ENCODE results near the gene SLC8A3. TPM values are rescaled to one million over a fixed set of nuclear protein-coding genes. Genes with fewer than 3 reads are reported as not detected.

Gene SLC8A3
- total RNA-seq, 1 experiment from 2014 or later = not detected

- CTCF ChIA-PET = no interaction called here
- no peaks in the 10 kb centered on the region for H3K9me3 ChIP-seq (ENCODE audit: control insufficient read depth, insufficient read depth, low read depth, low read length)
- TF ChIP-seq, protein P1, sequence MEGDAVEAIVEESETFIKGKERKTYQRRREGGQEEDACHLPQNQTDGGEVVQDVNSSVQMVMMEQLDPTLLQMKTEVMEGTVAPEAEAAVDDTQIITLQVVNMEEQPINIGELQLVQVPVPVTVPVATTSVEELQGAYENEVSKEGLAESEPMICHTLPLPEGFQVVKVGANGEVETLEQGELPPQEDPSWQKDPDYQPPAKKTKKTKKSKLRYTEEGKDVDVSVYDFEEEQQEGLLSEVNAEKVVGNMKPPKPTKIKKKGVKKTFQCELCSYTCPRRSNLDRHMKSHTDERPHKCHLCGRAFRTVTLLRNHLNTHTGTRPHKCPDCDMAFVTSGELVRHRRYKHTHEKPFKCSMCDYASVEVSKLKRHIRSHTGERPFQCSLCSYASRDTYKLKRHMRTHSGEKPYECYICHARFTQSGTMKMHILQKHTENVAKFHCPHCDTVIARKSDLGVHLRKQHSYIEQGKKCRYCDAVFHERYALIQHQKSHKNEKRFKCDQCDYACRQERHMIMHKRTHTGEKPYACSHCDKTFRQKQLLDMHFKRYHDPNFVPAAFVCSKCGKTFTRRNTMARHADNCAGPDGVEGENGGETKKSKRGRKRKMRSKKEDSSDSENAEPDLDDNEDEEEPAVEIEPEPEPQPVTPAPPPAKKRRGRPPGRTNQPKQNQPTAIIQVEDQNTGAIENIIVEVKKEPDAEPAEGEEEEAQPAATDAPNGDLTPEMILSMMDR (IDR thresholded peaks at IDR 0.05) = no peak
- TF ChIP-seq SIN3A (IDR thresholded peaks at IDR 0.05; ENCODE audit: borderline replicate concordance, insufficient read depth, low read depth, low read length) (no peak), TCF7L2 (IDR thresholded peaks at IDR 0.05; ENCODE audit: low read depth, low read length) (no peak), POLR2AphosphoS5 (IDR thresholded peaks at IDR 0.05; ENCODE audit: low read depth, low read length) (no peak)
- TF ChIP-seq, protein P2, sequence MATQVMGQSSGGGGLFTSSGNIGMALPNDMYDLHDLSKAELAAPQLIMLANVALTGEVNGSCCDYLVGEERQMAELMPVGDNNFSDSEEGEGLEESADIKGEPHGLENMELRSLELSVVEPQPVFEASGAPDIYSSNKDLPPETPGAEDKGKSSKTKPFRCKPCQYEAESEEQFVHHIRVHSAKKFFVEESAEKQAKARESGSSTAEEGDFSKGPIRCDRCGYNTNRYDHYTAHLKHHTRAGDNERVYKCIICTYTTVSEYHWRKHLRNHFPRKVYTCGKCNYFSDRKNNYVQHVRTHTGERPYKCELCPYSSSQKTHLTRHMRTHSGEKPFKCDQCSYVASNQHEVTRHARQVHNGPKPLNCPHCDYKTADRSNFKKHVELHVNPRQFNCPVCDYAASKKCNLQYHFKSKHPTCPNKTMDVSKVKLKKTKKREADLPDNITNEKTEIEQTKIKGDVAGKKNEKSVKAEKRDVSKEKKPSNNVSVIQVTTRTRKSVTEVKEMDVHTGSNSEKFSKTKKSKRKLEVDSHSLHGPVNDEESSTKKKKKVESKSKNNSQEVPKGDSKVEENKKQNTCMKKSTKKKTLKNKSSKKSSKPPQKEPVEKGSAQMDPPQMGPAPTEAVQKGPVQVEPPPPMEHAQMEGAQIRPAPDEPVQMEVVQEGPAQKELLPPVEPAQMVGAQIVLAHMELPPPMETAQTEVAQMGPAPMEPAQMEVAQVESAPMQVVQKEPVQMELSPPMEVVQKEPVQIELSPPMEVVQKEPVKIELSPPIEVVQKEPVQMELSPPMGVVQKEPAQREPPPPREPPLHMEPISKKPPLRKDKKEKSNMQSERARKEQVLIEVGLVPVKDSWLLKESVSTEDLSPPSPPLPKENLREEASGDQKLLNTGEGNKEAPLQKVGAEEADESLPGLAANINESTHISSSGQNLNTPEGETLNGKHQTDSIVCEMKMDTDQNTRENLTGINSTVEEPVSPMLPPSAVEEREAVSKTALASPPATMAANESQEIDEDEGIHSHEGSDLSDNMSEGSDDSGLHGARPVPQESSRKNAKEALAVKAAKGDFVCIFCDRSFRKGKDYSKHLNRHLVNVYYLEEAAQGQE (IDR thresholded peaks at IDR 0.05; ENCODE audit: insufficient read depth in 1 of 2, low read depth in 2 of 2, low read length in 1 of 2) = no peak
- POLR2A ChIA-PET = no interaction called here
- ATAC-seq (no peak), DNase-seq (ENCODE audit: low read depth, low spot score) (no peak)
- no TSS peak for BruUV-seq (replicated peaks)
- H3K27ac ChIP-seq (ENCODE audit: low read length) = no peak overlapping the region
- no peak overlapping the region for H3K4me3 ChIP-seq (ENCODE audit: low read depth in 2 of 2, low read length in 2 of 2)
- in situ Hi-C loops (cut with HindIII; ENCODE audit: low pct_unique_long_range_greater_than_20kb, low sequenced_read_pairs) = no loop called here
- intact Hi-C loops (cut with micrococcal nuclease; ENCODE audit: unreplicated experiment) = no loop called here
- no peaks in the 10 kb centered on the region for H3K36me3 ChIP-seq (ENCODE audit: control insufficient read depth, insufficient read depth, low read length)
- no peaks in the 10 kb centered on the region for H3K4me1 ChIP-seq (ENCODE audit: control insufficient read depth, insufficient read depth, low read length)
- no peaks in the 10 kb centered on the region; the same call in 1 of the 2 replicates for H3K27me3 ChIP-seq (ENCODE audit: control insufficient read depth, insufficient read depth, low read length)
Observed at GRCh38 chr14:70130482-70130881, 58.3 kb downstream of the SLC8A3 start.

DNA sequence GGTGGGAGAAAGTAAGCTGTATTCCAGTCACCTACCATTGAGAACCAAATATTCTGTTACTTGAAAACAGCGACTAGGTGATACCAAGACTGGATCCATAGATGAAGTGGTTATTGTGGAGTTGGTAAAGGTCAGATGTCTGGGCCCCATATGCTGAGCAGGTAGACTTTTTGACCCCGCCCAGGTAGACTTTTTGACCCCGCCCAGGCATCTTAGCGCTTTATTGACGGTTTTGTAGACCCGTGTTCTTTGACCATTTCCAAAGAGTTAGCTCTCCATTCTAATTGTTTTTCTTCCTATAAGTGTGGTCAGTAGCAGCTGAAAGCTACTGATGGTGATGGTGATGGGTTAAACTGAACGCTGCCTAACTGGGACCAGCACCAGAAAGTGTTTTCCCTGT lies 61.6 kb downstream of the SLC8A3 start:
- DNase-seq (ENCODE audit: low read depth, low spot score) (no peak), ATAC-seq (no peak)
- Histone ChIP-seq H3K4me3 (ENCODE audit: low read depth in 2 of 2, low read length in 2 of 2) (no peak overlapping the region), H3K36me3 (ENCODE audit: control insufficient read depth, insufficient read depth, low read length) (no peaks in the 10 kb centered on the region), H3K27me3 (ENCODE audit: control insufficient read depth, insufficient read depth, low read length) (no peaks in the 10 kb centered on the region; the same call in 1 of the 2 replicates), H3K9me3 (ENCODE audit: control insufficient read depth, insufficient read depth, low read depth, low read length) (no peaks in the 10 kb centered on the region), H3K4me1 (ENCODE audit: control insufficient read depth, insufficient read depth, low read length) (no peaks in the 10 kb centered on the region), H3K27ac (ENCODE audit: low read length) (no peak overlapping the region)
- intact Hi-C loops (cut with micrococcal nuclease; ENCODE audit: unreplicated experiment) = no loop called here
- no TSS peak for BruUV-seq (replicated peaks)
- in situ Hi-C loops (cut with HindIII; ENCODE audit: low pct_unique_long_range_greater_than_20kb, low sequenced_read_pairs) = no loop called here
- ChIA-PET POLR2A (no interaction called here), CTCF (no interaction called here)
- TF ChIP-seq SIN3A (IDR thresholded peaks at IDR 0.05; ENCODE audit: borderline replicate concordance, insufficient read depth, low read depth, low read length) = no peak
- TF ChIP-seq POLR2AphosphoS5 (IDR thresholded peaks at IDR 0.05; ENCODE audit: low read depth, low read length) = no peak
- TF ChIP-seq, protein P2 (IDR thresholded peaks at IDR 0.05; ENCODE audit: insufficient read depth in 1 of 2, low read depth in 2 of 2, low read length in 1 of 2) = no peak
- TF ChIP-seq TCF7L2 (IDR thresholded peaks at IDR 0.05; ENCODE audit: low read depth, low read length) = no peak
- TF ChIP-seq, protein P1 (IDR thresholded peaks at IDR 0.05) = no peak
